ENCODE data around the gene CANT1. TPM values are rescaled to one million over a fixed set of nuclear protein-coding genes. Genes with fewer than 3 reads are reported as not detected.

Gene CANT1
- total and polyA plus RNA-seq, 2 of the 13 experiments (the other 11 are each of a cell fraction or from before 2014, with no cell fraction given), result 34.1 to 42.1 TPM

GRCh38 chr17:79009397-79010303, at the start of gene CANT1 (continued):
- TF ChIP-seq AFF4 (CRISPR knock-in tag; IDR thresholded peaks at IDR 0.05), result no peak
- no peak for TF ChIP-seq KAT2B (IDR thresholded peaks at IDR 0.05; ENCODE audit: borderline replicate concordance, low read depth, low read length)
- no peak for TF ChIP-seq MZF1 (CRISPR knock-in tag; IDR thresholded peaks at IDR 0.05; ENCODE audit: borderline replicate concordance)
- no peak for TF ChIP-seq GPN1 (CRISPR knock-in tag; IDR thresholded peaks at IDR 0.05; ENCODE audit: borderline replicate concordance)
- 0 out of 2 replicates have a peak, but pooled peaks have one; percentile 17 for TF ChIP-seq NR2F6 (IDR thresholded peaks at IDR 0.05)
- TF ChIP-seq NR2F6 (CRISPR knock-in tag; IDR thresholded peaks at IDR 0.05), result no peak
- TF ChIP-seq POLR2G (IDR thresholded peaks at IDR 0.05; ENCODE audit: low read depth, low read length), result peak; percentile 89
- peak; percentile 97 for TF ChIP-seq ZBTB7A (CRISPR knock-in tag; IDR thresholded peaks at IDR 0.05)
- TF ChIP-seq E2F2 (CRISPR knock-in tag; IDR thresholded peaks at IDR 0.05; ENCODE audit: borderline replicate concordance), result no peak
- no peak for TF ChIP-seq ZBTB25 (CRISPR knock-in tag; IDR thresholded peaks at IDR 0.05)
- TF ChIP-seq ZNF687 (CRISPR knock-in tag; IDR thresholded peaks at IDR 0.05), result peak; percentile 91
- TF ChIP-seq ZNF234 (CRISPR knock-in tag; conservative IDR thresholded peaks at IDR 0.05), result no peak
- TF ChIP-seq ZNF383 (CRISPR knock-in tag; IDR thresholded peaks at IDR 0.05; ENCODE audit: borderline replicate concordance), result no peak
- TF ChIP-seq REXO4 (CRISPR knock-in tag; IDR thresholded peaks at IDR 0.05; ENCODE audit: borderline replicate concordance), result peak; percentile 88; the same call in 1 of the 2 replicates
- TF ChIP-seq DBP (CRISPR knock-in tag; IDR thresholded peaks at IDR 0.05; ENCODE audit: not compliant biosample characterization), result no peak
- peak; percentile 65; the same call in 1 of the 2 replicates for TF ChIP-seq ZNF446 (CRISPR knock-in tag; IDR thresholded peaks at IDR 0.05)
- TF ChIP-seq HNRNPK (IDR thresholded peaks at IDR 0.05; ENCODE audit: low read depth, low read length, poor library complexity, severe bottlenecking), result peak; percentile 72
